ENCODE data around the gene BBS7. TPM values are rescaled to one million over a fixed set of nuclear protein-coding genes. Genes with fewer than 3 reads are reported as not detected.

Gene BBS7
- total and polyA plus RNA-seq, 10 of the 15 experiments (the other 5 are each of a cell fraction or from before 2014, with no cell fraction given) = 5.2 to 15.2 (median 9.0) TPM

DNA sequence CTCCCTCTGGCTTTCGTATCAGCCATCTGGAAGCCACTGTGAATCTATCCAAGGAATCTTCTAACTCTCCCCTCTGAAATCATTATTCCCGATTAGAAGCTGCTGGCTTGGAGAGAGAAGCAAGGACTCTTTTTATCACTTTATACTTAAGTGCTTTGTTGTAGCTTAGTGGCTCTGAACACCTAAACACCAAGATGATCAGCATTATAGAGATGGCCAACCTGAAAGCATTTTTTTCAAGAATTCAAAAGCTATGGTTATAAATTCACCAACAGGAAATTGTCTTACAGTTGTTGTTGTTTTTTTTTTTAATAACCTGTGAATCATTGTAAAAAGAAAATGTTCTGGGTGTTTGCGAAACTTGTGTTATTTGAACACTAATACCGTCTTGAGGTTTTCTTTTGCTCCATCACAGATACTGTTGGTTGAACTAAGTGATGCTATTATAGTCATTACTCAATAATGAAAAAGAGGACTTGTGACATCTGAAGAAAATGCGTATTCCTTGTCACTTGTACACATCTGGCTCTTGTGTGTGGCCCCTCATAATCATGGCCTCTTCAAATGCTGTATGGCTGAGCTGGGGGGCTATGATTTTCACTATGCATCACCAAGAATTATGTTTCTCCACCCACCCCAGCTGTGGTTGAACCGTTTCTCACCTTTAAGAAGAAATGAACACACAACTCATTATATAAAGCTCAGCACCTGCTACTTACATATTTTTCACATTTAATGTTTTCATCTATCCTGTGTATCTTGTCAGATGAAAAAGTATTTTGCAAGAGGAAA, 93.5 kb downstream of the BBS7 start:
- H3K36me3 ChIP-seq (ENCODE audit: control insufficient read depth in 2 of 2, insufficient read depth in 2 of 2, low read length in 1 of 2) = no peaks in the 10 kb centered on the region
- no peak overlapping the region for H3K27ac ChIP-seq (ENCODE audit: control insufficient read depth, insufficient read depth)
- intact Hi-C loops (cut with micrococcal nuclease; ENCODE audit: unreplicated experiment) = no loop called here
- ATAC-seq (peak; percentile 63), DNase-seq (ENCODE audit: low read depth, low spot score) (no peak), FAIRE-seq (no peak)
- ChIA-PET SMC1A (ENCODE audit: uncharacterized antibody, unreplicated experiment) (interaction anchor here (0.8 to 3.9 kb wide), 17 partner anchors 9 to 312 kb away, joined by 3 to 36 read pairs (median 5); partner anchors contain the start of genes BBS7, CCNA2, EXOSC9 and SMIM43), RAD21 (ENCODE audit: unreplicated experiment) (interaction anchor here (1.0 to 4.0 kb wide), 9 partner anchors 12 to 80 kb away, joined by 3 to 28 read pairs (median 5); partner anchors contain the start of genes ANXA5 and EXOSC9), POLR2A (interaction anchor here (1.2 to 3.6 kb wide), 5 partner anchors 13 to 48 kb away, joined by 5 to 19 read pairs (median 7); partner anchors contain the start of gene EXOSC9), CTCF (interaction anchor here (0.5 to 1.9 kb wide), 5 partner anchors 9 to 202 kb away, joined by 3 to 7 read pairs (median 6); no protein-coding TSS in a partner anchor)
- no peaks in the 10 kb centered on the region for H3K79me2 ChIP-seq (ENCODE audit: control insufficient read depth, insufficient read depth, low read length)
- H3K9ac ChIP-seq (ENCODE audit: control insufficient read depth, insufficient read depth, low read length) = no peak overlapping the region
- no peaks in the 10 kb centered on the region; the same call in 1 of the 2 replicates for H4K20me1 ChIP-seq (ENCODE audit: control insufficient read depth, insufficient read depth)
- no peak overlapping the region for H3K4me3 ChIP-seq
- H3K4me2 ChIP-seq (ENCODE audit: control insufficient read depth, insufficient read depth) = 0 out of 2 replicates have a peak overlapping the region, but pooled peaks have one; percentile 5
- in situ Hi-C loops (cut with MboI) = no loop called here
- no peaks in the 10 kb centered on the region for H3K9me3 ChIP-seq (replicated peaks; ENCODE audit: control insufficient read depth, insufficient read depth, low read length)
- 67% methylated on average over 6 of the region's 6 CpGs for WGBS (ENCODE audit: insufficient coverage, insufficient replicate concordance, low lambda C conversion rate, missing lambda C conversion rate)
- no peak for TF ChIP-seq SREBF1 (IDR thresholded peaks at IDR 0.05; ENCODE audit: low read length)
- TF ChIP-seq ZSCAN29 (IDR thresholded peaks at IDR 0.05) = no peak
- TF ChIP-seq NFIC (IDR thresholded peaks at IDR 0.05; ENCODE audit: low read depth, low read length) = peak; percentile 13; the same call in 1 of the 2 replicates
- 0 out of 2 replicates have a peak, but pooled peaks have one; percentile 27 for TF ChIP-seq ATF7 (IDR thresholded peaks at IDR 0.05; ENCODE audit: low read depth)
- TF ChIP-seq MTA2 (IDR thresholded peaks at IDR 0.05; ENCODE audit: low read depth) = peak; percentile 84
- 0 out of 4 replicates have a peak, but pooled peaks of 1 of the 2 experiments have one; percentile 9 for TF ChIP-seq BHLHE40 (IDR thresholded peaks at IDR 0.05; ENCODE audit: borderline replicate concordance in 1 of 2, low read depth in 2 of 2, low read length in 1 of 2)
- 0 out of 2 replicates have a peak, but pooled peaks have one; percentile 44 for TF ChIP-seq ZNF24 (IDR thresholded peaks at IDR 0.05)
- 0 out of 2 replicates have a peak, but pooled peaks have one; percentile 17 for TF ChIP-seq FOXM1 (IDR thresholded peaks at IDR 0.05; ENCODE audit: low read depth, low read length)
- peak; percentile 4; the same call in 1 of the 2 replicates for TF ChIP-seq RUNX3 (IDR thresholded peaks at IDR 0.05; ENCODE audit: low read length)
- TF ChIP-seq DPF2 (IDR thresholded peaks at IDR 0.05) = 0 out of 2 replicates have a peak, but pooled peaks have one; percentile 49
- TF ChIP-seq MYB (IDR thresholded peaks at IDR 0.05; ENCODE audit: borderline replicate concordance, low read depth, low read length) = peak; percentile 88
- no peak for TF ChIP-seq TAF1 (IDR thresholded peaks at IDR 0.05; ENCODE audit: borderline replicate concordance, low read depth, low read length)
- TF ChIP-seq JUNB (IDR thresholded peaks at IDR 0.05) = 0 out of 2 replicates have a peak, but pooled peaks have one; percentile 15
- peak; percentile 36 to 51; a peak in 2 of 4 replicates for TF ChIP-seq EP300 (IDR thresholded peaks at IDR 0.05; ENCODE audit: borderline replicate concordance in 1 of 2, control insufficient read depth in 1 of 2, low read depth in 2 of 2, low read length in 2 of 2)
- no peaks in the 10 kb centered on the region; a peak in 1 of 4 replicates for H3K27me3 ChIP-seq (replicated peaks in 1 of 2; ENCODE audit: control insufficient read depth in 2 of 2, insufficient read depth in 2 of 2, low read length in 1 of 2)
- no peak overlapping the region; the same call in 1 of the 2 replicates for H2AFZ ChIP-seq (ENCODE audit: control insufficient read depth, low read depth, low read length)
- H3K4me1 ChIP-seq (ENCODE audit: control insufficient read depth, insufficient read depth, low read length) = peaks cover 12% of the 10 kb centered on the region
- no TSS peak for BruUV-seq (replicated peaks)

Other genes starting within 250 kb of the BBS7 start
- 101 and 122 TPM in 2 replicates for gene ANXA5, start 173.5 kb downstream of the BBS7 start, total RNA-seq (2014; rRNA removed)
- gene ANXA5, start 173.5 kb downstream of the BBS7 start, total RNA-seq (2014; rRNA removed; fragmentation: Illumina TruSeq; extraction: Trizol) = 150 and 156 TPM in 2 replicates
- gene ANXA5, start 173.5 kb downstream of the BBS7 start, total RNA-seq (2021) = 102 and 108 TPM in 2 replicates
- 166 and 189 TPM in 2 replicates for gene ANXA5, start 173.5 kb downstream of the BBS7 start, polyA plus RNA-seq (2011; rRNA removed)
- gene ANXA5, start 173.5 kb downstream of the BBS7 start, polyA plus RNA-seq (2014; fragmentation: Illumina TruSeq; extraction: Trizol) = 172 and 208 TPM in 2 replicates
- gene ANXA5, start 173.5 kb downstream of the BBS7 start, polyA plus RNA-seq (2014; fragmentation: Nextera tagmentation; extraction: Ambion mirVana) = 100 to 1,000 TPM; 218 to 249 TPM
- 97.2 and 120 TPM in 2 replicates for gene ANXA5, start 173.5 kb downstream of the BBS7 start, polyA plus RNA-seq (2014; rRNA removed)
- 100 to 1,000 TPM; 201 to 203 TPM for gene ANXA5, start 173.5 kb downstream of the BBS7 start, polyA plus RNA-seq (2016; fragmentation: Nextera tagmentation; extraction: Ambion mirVana)
- gene SMIM43, start 105.3 kb downstream of the BBS7 start, total RNA-seq (2014; rRNA removed) = not detected in 2 replicates
- gene SMIM43, start 105.3 kb downstream of the BBS7 start, total RNA-seq (2014; rRNA removed; fragmentation: Illumina TruSeq; extraction: Trizol) = not detected in 2 replicates
- not detected in 2 replicates for gene SMIM43, start 105.3 kb downstream of the BBS7 start, total RNA-seq (2021)
- 0.04 and 0.12 TPM in 2 replicates for gene SMIM43, start 105.3 kb downstream of the BBS7 start, polyA plus RNA-seq (2011; rRNA removed)
- gene SMIM43, start 105.3 kb downstream of the BBS7 start, polyA plus RNA-seq (2014; fragmentation: Illumina TruSeq; extraction: Trizol) = not detected in 2 replicates
- gene SMIM43, start 105.3 kb downstream of the BBS7 start, polyA plus RNA-seq (2014; fragmentation: Nextera tagmentation; extraction: Ambion mirVana) = not detected
- gene SMIM43, start 105.3 kb downstream of the BBS7 start, polyA plus RNA-seq (2014; rRNA removed) = not detected in 2 replicates
- gene SMIM43, start 105.3 kb downstream of the BBS7 start, polyA plus RNA-seq (2016; fragmentation: Nextera tagmentation; extraction: Ambion mirVana) = not detected
- 50.7 and 72.1 TPM in 2 replicates for gene EXOSC9, start 69.2 kb downstream of the BBS7 start, total RNA-seq (2014; rRNA removed)
- gene EXOSC9, start 69.2 kb downstream of the BBS7 start, total RNA-seq (2014; rRNA removed; fragmentation: Illumina TruSeq; extraction: Trizol) = 88.1 and 89.7 TPM in 2 replicates
- 49.0 and 50.5 TPM in 2 replicates for gene EXOSC9, start 69.2 kb downstream of the BBS7 start, total RNA-seq (2021)
- 102 and 141 TPM in 2 replicates for gene EXOSC9, start 69.2 kb downstream of the BBS7 start, polyA plus RNA-seq (2011; rRNA removed)
- 102 and 123 TPM in 2 replicates for gene EXOSC9, start 69.2 kb downstream of the BBS7 start, polyA plus RNA-seq (2014; fragmentation: Illumina TruSeq; extraction: Trizol)
- 100 to 1,000 TPM; 115 to 131 TPM for gene EXOSC9, start 69.2 kb downstream of the BBS7 start, polyA plus RNA-seq (2014; fragmentation: Nextera tagmentation; extraction: Ambion mirVana)
- gene EXOSC9, start 69.2 kb downstream of the BBS7 start, polyA plus RNA-seq (2014; rRNA removed) = 59.0 and 70.6 TPM in 2 replicates
- gene EXOSC9, start 69.2 kb downstream of the BBS7 start, polyA plus RNA-seq (2016; fragmentation: Nextera tagmentation; extraction: Ambion mirVana) = 10 to 100 TPM; 80.4 to 81.0 TPM
- gene CCNA2, start 46.6 kb downstream of the BBS7 start, total RNA-seq (2014; rRNA removed) = 98.9 and 106 TPM in 2 replicates
- 92.4 and 94.3 TPM in 2 replicates for gene CCNA2, start 46.6 kb downstream of the BBS7 start, total RNA-seq (2014; rRNA removed; fragmentation: Illumina TruSeq; extraction: Trizol)
- gene CCNA2, start 46.6 kb downstream of the BBS7 start, total RNA-seq (2021) = 69.6 and 74.1 TPM in 2 replicates
- gene CCNA2, start 46.6 kb downstream of the BBS7 start, polyA plus RNA-seq (2011; rRNA removed) = 99.3 and 153 TPM in 2 replicates
- 96.5 and 112 TPM in 2 replicates for gene CCNA2, start 46.6 kb downstream of the BBS7 start, polyA plus RNA-seq (2014; fragmentation: Illumina TruSeq; extraction: Trizol)
- 10 to 100 TPM; 21.8 to 34.7 TPM for gene CCNA2, start 46.6 kb downstream of the BBS7 start, polyA plus RNA-seq (2014; fragmentation: Nextera tagmentation; extraction: Ambion mirVana)
- 57.8 and 68.2 TPM in 2 replicates for gene CCNA2, start 46.6 kb downstream of the BBS7 start, polyA plus RNA-seq (2014; rRNA removed)
- gene CCNA2, start 46.6 kb downstream of the BBS7 start, polyA plus RNA-seq (2016; fragmentation: Nextera tagmentation; extraction: Ambion mirVana) = 100 to 1,000 TPM; 137 to 153 TPM
- gene TRPC3, start 81.6 kb upstream of the BBS7 start, total RNA-seq (2014; rRNA removed) = not detected in 2 replicates
- not detected in 2 replicates for gene TRPC3, start 81.6 kb upstream of the BBS7 start, total RNA-seq (2014; rRNA removed; fragmentation: Illumina TruSeq; extraction: Trizol)
- gene TRPC3, start 81.6 kb upstream of the BBS7 start, total RNA-seq (2021) = not detected in 2 replicates
- not detected in 2 replicates for gene TRPC3, start 81.6 kb upstream of the BBS7 start, polyA plus RNA-seq (2011; rRNA removed)
- not detected in 2 replicates for gene TRPC3, start 81.6 kb upstream of the BBS7 start, polyA plus RNA-seq (2014; fragmentation: Illumina TruSeq; extraction: Trizol)
- not detected for gene TRPC3, start 81.6 kb upstream of the BBS7 start, polyA plus RNA-seq (2014; fragmentation: Nextera tagmentation; extraction: Ambion mirVana)
- gene TRPC3, start 81.6 kb upstream of the BBS7 start, polyA plus RNA-seq (2014; rRNA removed) = not detected in 2 replicates
- gene TRPC3, start 81.6 kb upstream of the BBS7 start, polyA plus RNA-seq (2016; fragmentation: Nextera tagmentation; extraction: Ambion mirVana) = not detected